NCI-H748 (cell line): ENCODE measurements around the gene OSTN.
"Not testable (repeated sequence)": the region's sequence is repeated elsewhere in the genome, so short reads cannot be mapped to it uniquely, and the experiment has no call there.

Experiments
- DNase-seq: peaks from one replicate; lab custom pipeline; 2025; ENCODE audit not compliant: unreplicated experiment; lab: John Stamatoyannopoulos, UW

OSTN gene

DNA sequence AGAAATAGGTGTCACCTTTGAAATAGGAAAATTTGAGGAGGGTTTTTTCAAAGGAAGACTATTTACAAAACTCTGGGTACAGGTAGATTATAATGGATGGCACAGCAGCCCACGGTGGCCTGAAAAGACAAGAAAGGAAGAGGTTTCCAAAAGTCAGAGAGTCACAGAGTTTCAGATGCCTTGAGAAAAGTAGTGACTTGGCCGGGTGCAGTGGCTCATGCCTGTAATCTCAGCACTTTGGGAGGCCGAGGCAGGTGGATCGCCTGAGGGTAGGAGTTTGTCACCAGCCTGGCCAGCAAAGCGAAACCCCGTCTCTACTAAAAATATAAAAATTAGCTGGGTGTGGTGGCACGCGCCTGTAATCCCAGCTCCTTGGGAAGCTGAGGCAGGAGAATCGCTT lies 35.2 kb downstream of the OSTN start:
- DNase-seq = no peak

DNA sequence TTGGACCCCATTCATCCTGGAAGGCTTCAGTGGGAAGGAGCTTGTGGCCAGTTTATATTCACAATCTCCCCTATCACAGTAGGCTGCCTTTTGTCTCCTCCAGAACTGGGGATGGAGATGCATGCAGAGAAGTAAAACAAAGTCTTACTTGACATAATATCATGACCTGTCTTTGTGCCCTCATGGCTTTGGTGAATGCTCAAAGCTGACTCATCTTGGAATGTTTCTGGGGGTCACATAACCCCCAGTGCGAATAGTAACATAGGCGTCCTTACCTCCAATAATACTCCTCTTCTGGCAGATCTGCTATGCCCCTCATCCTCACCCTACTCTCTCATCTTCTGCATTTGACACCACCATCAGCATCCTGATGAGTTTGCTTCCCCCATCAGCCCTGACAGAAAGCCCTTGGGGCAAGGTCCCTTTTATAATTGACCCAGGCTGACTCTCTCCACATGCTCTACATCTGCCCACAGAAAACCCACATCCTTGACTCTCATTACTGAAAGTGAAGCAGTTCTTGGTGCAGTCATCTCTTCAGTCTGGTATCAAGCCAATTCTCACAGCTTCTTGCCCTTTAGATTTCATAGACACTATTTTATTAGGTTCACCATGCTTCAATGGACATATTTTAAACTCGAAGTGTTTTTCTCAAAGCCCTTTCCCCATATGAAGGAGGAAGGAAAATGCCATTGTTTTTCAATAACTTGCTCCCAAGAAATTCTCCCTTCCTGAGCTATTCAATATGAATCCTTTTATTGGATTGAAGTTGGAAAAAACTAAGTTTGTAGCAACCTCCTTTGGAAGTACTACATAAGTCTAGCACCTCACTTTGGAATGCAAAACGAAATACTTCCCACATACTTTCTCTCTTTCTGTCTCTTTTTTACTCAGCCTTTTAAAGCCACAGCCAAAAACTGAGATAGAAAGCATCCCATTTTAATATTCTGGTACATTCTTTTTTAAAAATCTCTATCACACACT lies 36.6 kb downstream of the OSTN start:
- no peak for DNase-seq

DNA sequence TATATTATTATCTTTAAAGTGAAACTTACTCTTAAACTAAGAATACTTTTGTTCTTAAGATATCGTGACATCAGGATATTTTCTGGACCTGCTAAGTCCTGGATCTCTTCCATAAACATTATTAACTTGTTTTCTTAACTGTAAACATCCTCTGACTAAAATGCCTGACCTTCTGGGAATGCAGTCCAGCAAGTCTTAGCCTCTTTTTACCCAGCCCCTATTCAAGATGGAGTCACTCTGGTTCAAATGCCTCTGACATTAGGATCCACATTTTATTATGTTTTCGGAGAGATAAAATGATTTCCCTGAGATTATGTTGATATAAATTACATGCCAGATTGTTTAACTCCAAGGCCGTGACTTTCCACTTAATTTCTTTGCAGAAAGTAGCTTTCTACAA lies 37.6 kb downstream of the OSTN start:
- no peak for DNase-seq

DNA sequence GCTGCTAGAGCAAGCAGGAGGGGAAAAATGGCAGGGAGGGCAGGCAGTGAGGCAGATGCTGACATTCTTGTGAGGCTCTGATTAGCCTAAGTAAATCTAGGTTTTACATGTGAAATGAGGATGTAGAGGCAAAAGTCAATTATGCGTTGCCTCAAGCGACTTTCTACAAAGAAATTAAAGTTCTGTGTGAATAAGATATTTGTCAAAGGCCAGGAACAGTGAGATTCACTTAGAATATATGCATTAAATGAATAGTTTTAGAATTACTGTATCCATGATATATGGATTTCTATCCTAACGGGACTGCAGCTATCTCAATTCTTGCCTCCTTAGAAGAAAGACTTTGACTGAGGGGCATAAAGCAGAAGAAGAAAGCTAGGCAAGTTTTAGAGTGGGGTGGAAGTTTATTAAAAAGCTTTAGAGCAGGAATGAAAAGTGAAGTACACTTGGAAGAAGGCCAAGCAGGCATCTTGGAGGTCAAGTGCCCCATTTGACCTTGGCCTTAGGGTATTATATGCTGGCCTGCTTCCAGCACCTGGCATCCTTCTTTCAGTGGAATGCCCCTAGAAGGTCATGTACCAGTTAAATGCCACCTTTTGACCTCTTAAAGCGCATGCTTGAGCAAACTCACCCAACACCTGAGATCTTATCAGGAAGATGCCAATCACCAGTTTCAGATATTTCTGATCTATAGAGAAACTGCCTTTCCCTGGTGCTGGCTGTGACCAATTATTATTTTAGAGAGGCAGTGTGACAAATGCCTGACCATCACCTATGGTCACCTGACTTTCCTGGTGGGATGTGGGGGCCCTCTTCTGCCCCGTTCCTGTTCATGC lies 38.2 kb downstream of the OSTN start:
- no peak for DNase-seq

DNA sequence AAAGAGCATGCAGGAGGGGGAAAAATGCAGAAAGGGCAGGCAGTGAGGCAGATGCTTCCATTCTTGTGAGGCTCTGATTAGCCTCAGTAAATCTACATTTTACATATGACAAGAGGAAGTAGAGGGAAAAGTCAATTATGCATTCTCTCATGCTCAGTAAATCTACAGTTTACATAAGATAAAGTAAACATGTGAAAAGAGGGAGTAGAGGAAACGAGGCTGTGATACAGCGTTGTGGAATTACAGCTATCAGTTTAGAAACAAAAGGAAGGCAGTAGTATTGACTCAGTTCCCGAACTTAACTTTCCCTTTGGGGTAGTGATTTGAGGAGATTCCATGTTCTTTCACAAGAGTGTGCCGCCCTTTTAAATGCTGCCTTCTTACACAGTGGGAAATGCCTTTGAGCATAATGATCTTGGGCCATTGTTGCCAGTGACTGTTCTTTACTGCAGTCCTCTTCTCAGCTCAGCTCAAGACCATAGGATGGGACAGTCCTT lies 39.3 kb downstream of the OSTN start:
- peak; percentile 0 for DNase-seq

DNA sequence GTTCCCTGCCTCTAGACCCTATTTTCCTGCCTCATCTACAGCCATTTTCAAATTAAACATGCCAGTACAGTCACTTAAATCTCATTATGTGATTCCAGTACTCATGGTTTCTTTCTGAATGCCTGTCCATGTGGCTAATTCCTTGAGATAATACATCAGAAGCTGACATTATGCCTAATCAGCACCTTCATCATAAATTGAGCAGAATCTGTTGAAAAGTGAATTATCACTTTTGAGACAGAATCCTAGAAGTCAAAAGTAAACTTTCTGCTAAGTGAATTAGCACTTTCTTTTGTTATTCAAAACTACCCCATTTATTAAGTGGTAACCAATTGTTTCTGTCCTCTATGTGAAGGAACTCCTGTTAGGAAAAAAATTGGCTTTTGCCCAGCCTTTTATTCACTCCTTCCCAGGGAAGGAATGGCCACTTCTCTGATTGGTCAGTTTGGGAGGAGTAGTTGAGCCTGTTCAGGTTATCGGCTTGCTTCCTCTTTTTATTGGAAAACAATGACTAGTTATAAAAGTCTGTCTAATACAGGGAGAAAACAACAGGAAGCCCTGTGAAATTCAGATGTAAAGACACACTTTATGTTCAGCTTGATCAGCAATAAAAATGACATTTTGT lies 40.5 kb downstream of the OSTN start:
- no peak for DNase-seq

DNA sequence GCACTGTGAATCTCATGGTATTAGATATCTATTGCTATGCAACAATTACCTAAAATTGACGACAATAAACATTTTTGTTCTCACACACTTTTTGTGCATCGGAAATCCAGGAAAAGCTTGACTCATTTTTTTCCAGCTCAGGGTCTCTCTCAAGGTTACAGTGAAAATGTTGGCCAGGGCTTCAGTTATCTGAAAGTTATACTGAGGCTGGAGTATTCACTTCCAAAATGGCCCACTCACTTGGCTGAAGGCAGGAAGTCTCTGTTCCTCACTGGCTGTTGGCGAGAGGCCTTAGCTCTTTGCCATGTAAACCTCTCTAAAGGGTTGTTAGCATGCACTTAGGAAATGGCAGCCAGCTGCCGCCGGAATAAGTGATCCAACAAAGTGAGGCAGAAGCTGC lies 41.4 kb downstream of the OSTN start:
- no peak for DNase-seq

DNA sequence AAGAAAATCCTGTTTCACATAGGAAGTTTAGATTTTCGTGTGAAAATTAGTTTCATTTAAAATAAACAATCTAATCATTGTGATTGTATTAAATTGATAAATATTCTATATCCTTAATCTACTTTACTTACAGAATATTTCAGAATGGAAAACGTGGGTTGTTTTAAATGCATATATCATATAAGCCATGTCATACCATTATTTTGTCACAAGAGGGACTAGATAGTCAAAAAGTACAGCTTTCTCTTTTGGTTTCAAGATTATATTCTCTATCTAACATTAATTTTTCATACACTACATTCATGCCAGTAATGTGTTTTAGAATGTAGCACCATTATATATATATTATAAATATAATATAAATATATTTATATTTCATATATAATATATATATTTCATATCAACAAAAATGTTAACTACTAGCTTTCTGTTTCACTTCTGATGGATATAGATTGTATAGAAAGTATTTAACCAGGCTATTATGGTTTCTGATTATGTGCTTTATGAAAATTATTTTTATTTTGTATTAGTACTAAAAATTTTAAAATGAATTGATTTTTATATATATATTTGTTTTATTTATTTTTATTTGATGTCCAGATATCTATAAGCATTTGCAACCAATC lies 45.3 kb downstream of the OSTN start:
- no peak for DNase-seq

DNA sequence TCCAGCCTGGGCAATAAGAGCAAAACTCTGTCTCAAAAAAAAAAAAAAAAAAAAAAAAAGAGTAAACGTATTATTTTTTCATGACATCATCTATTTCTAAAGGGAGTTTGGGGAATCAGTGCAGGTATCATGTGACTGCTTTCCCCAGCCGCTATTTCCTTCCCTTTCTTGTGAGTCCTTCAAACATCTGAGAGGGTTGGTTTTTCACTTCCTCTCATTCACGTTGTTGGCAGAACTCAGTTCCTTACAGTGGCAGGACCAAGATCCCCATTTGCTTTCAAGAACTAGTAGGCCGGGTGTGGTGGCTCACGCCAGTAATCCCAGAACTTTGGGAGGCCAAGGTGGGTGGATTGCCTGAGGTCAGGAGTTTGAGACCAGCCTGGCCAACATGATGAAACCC lies 47.0 kb downstream of the OSTN start:
- not testable (repeated sequence) for DNase-seq

DNA sequence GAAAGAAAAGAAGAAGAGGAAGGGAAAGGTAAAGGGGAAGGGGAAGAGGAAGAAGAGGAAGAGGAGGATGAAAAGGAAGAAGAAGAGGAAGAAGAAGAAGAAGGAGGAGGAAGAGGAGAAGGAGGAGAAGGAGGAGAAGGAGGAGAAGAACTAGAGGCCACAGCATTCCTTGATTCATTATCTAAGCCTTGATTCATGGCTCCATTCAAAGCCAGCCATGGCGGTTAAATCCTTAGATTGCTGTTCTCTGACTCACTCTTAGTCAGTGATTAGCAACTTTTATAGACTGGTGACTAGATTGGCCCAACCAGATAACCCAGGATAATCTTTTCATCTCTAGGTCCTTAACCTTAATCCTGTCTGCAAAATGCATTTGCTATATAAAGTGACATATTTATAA lies 47.6 kb downstream of the OSTN start:
- DNase-seq = no peak

DNA sequence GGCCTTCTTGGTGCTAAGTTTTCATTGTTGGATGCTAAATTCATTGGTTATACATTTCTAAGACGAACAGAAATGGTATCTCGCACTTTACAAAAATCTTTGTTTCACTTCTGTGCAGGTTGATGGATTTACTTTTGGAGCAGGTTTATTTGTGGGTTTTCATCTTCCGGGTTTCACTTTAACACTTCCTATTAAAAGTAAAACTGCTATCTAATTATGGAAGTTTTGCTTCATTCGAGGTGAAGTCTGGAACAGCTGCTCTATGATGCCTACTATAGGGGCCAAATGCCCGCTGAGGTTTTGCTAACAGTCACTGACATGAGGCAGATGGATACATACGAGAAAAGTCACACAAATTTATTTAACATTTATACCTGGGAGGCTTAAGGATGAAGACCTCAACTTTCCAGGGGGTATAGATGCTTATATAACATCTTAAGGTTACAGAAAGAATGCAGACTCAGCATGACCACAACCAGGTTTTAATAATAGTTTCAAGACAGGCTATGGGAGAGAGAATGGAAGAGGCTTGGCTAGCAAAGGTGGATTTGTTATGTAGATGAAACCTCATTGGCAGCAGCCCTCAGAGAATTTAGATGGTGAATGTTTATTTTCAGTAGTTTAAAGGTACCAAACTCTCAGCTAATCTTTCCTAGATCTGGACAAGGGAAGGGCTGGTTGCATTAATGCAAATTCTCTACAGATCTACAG lies 54.2 kb downstream of the OSTN start:
- DNase-seq = no peak

DNA sequence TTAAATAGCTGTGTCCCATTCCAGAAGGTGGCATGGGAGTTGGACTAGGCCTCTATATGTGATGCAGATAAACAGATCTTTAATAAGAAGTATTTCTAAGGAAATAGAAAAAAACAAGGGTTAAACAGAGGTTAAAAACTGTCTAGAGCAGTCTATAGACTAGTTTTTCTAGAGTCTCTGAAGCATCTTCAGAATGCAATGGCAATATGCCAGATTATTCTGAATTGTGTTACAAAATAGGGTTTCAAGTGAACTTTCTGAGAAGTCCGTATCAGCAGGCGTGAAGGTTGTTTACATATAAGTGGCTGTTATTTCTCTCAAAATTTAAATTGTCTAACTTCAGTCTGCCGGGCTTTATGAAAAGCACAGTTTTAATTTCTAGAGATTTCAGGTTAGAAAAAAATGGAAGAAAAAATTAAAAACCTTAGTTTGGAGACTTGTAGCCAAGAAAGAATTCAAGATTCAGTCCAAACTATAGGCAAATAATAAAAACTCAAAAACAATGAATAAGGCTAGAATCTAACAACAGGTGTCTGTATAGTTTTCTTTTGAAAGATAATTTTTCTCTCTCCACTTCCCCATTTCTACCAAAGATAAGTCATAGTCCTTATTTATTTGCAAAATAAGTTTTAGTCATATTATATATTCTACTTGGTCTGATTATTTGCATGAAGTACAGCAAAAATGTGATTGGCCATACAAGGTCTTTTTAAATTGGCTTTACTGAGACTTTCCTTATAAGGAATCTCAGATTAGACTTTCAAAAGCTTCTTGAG lies 55.2 kb downstream of the OSTN start:
- no peak for DNase-seq

DNA sequence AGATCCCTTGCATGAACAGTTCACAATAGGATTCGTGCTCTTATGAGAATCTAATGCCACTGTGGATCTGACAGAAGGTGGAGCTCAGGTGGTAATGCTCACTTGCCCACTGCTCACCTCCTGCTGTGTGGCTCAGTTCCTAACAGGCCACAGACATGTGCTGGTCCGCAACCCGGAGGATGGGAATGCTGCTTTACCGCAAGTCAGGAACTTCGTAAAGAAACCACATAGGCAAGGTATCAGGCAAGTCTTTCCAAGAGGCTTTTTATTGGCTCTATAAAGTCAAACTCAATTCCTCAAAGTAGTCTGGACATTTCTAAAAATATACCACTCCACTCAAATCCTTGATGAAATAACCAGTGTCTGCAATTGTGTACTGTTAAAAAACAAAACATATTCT lies 56.1 kb downstream of the OSTN start:
- no peak for DNase-seq

DNA sequence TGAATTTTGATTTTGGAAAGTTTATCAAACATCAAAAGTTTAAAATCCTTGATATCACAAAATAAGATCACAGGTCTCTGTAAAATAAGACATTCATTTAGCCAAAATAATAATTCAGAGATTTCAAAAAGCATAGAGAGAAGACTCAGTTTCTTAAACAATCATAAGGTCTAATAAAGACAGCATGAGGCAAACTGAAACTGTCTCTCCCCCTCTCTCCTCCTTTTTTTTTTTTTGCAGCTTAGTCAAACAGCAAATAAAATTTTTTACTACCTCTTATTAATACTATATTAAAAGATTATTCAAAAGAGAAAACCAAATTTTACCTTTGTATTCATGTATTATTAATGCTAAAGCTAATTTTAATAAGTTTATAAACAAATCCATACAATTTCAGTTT lies 57.4 kb downstream of the OSTN start:
- DNase-seq = no peak

DNA sequence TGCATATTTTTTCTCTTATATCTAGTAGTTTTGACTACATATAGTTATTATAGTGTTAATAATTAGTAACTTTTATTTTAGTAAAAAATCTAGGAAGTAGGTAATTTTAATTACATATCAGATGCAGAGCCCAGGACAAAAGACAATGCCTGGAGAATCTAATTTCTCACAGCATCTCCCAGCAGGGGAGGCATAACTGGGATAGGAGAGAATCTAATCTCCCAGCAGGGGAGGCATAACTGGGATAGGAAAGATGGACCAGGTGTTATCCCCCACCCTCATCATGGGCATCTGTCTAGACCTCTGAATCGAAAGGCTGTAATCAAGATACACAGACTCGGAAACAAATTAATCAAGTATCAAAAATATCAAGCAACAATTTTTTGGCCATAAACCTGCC lies 58.2 kb downstream of the OSTN start:
- peak; percentile 8 for DNase-seq

DNA sequence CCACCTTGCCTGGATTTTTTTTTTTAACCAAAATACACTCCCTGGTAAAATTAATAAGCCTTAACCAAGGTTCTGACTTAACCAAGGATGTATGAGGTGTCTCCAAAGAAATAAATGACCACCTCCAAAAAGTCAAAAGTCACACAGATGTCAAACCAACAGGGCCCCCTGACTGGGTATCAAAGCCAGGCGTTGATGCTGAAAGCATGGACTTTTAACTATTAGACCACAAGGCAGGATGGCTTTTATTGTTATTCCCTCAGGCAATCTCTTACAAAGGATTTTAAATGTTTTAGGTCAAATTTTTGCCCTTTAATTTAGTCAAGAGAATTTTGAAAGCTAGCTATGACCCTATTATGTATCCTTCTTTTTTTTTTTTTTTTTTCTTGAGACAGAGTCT lies 60.4 kb downstream of the OSTN start:
- DNase-seq = no peak

DNA sequence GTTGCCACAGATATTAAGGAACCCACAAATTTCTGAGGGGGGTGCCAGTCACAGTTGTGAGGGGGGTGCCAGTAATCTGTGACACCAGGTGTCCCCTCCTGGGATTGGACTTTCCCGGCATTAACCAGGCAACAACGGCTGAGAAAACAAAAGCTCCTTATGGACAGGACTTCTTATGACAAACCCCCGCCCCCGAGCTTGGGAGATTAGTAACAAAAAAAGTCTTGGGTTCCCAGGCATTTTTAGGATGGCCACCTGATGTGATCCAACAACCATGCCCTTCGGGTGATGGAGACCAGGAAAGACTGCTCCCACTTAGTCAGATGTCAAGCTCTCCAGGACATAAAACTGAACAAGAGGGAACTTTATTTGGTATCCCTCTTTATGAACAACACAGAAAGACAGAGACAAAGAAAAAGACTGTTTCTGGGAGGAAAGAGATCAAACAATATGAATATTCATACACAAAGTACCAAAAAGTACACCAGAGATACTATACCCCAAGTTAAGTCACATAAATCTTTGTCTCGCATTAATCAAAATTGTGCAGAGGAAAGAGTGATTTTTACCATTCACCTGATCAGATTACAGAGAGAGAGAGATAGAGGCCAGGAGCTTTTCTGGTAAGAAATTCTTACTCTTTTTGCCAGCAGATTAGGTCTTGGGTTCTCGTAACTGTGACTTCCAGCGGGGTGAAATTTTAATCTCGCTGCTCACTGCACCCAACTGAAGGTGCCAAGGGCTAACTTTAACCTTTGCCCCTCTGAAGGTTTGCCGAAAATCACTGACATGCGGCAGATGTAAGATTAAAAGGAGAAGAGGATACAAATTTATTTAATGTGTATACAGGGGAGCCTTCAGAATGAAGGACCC lies 61.6 kb downstream of the OSTN start:
- DNase-seq = no peak

DNA sequence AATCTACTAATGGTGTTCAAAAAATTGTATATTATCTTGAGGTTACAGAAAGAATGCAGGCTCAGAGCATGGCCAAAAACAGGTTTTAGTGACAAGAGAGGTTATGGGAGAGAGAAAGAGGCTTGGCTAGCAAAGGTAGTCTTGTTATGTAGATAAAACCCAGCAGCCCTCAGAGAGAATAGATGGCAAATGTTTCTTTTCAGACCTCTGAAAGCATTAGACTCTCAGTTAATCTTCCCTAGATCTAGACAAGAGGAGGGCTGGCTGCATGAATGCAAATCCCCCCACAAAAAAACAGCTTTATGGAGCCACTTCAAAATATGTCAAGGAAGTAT lies 62.2 kb downstream of the OSTN start:
- no peak for DNase-seq

DNA sequence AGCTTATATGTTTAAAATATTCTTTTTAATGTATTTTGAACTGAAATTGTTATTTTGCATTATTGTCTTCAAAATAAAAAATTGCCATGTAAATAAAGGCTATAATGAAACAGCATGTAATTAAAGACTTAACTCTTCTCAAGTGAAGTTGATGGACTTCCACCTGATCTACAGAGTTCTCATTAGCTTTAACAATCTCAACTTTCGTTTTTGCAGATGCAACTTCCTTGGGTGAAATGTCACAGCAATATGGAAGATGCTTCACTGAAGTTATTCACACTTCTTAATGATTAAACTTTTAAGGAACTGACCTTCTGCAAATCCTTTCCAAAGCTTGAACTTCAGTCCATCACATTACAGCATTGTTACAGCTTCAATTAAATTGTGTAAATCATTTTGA lies 63.6 kb downstream of the OSTN start:
- no peak for DNase-seq
